H1 (cell line): ENCODE data around the gene CELF2. TPM values are rescaled to one million over a fixed set of nuclear protein-coding genes. Genes with fewer than 3 reads are reported as not detected.

Experiments
- CTCF ChIA-PET: fragments of 300-600 bp; sonication (Branson Sonifier 250); formaldehyde crosslinking; loops from one replicate; lab custom pipeline; 2021; ENCODE audit not compliant: partially characterized antibody; lab: Charles Lee
- POLR2A ChIA-PET: fragments of 300-600 bp; sonication (Branson Sonifier 250); formaldehyde crosslinking; loops from one replicate; lab custom pipeline; 2021; ENCODE audit warnings: inconsistent platforms; ENCODE audit not compliant: partially characterized antibody; lab: Charles Lee
- DNase-seq, 2 experiments: peaks; one replicate each; pipeline versions ENCODE4 v3.0.0 to v3.0.0-alpha.2; 2010 to 2022; ENCODE audit warnings: low spot score in 2 of 2, low read depth in 1 of 2, mixed read lengths in 1 of 2
- FAIRE-seq: peaks from 2 replicates; lab custom pipeline; 2011; peaks lifted over from hg19 to GRCh38; lab: Jason Lieb, UNC
- H2AFZ ChIP-seq: 2 replicates; pipeline ENCODE4 v1.8.1; 2012; ENCODE audit warnings: low read length, inconsistent platforms
- H2AK5ac ChIP-seq: 2 replicates; pipeline ENCODE4 v1.6.1; 2013; ENCODE audit warnings: low read depth, low read length
- H2BK120ac ChIP-seq: replicated peaks from 2 replicates; pipeline ENCODE3; 2013; ENCODE audit warnings: low read depth, low read length, inconsistent platforms
- H2BK12ac ChIP-seq: 2 replicates; pipeline ENCODE4 v1.6.1; 2013; ENCODE audit warnings: low read depth, low read length
- H2BK15ac ChIP-seq: 2 replicates; pipeline ENCODE4 v1.6.1; 2013; ENCODE audit warnings: low read length
- H2BK20ac ChIP-seq: 2 replicates; pipeline ENCODE4 v1.6.1; 2013; ENCODE audit warnings: low read length
- H2BK5ac ChIP-seq: 2 replicates; pipeline ENCODE4 v1.6.1; 2013; ENCODE audit warnings: low read depth, low read length
- H3K14ac ChIP-seq: 2 replicates; pipeline ENCODE4 v1.6.1; 2013; ENCODE audit warnings: inconsistent platforms; ENCODE audit not compliant: insufficient read length
- H3K18ac ChIP-seq: 2 replicates; pipeline ENCODE4 v1.6.1; 2013; ENCODE audit warnings: low read length; ENCODE audit errors: extremely low read depth
- H3K23ac ChIP-seq: 2 replicates; pipeline ENCODE4 v1.6.1; 2013; ENCODE audit warnings: inconsistent platforms; ENCODE audit not compliant: insufficient read length
- H3K23me2 ChIP-seq: 2 replicates; pipeline ENCODE4 v1.6.1; 2013; ENCODE audit warnings: low read depth, low read length
- H3K27ac ChIP-seq: 2 replicates; pipeline ENCODE4 v1.6.1; 2011; ENCODE audit warnings: low read depth, low read length, inconsistent platforms
- H3K27me3 ChIP-seq, 4 experiments: replicated peaks in 1 of 4; 1 replicate in 1 of 4; 2 replicates in 3 of 4; pipeline versions ENCODE4 v1.6.1 to v1.8.1; 2011 to 2013; ENCODE audit warnings: low read length in 3 of 4, mild to moderate bottlenecking in 3 of 4, inconsistent platforms in 2 of 4, mixed read lengths in 2 of 4, moderate library complexity in 1 of 4; ENCODE audit not compliant: control insufficient read depth in 3 of 4, insufficient read depth in 3 of 4; ENCODE audit errors: extremely low read depth in 1 of 4
- H3K36me3 ChIP-seq, 4 experiments: 2 replicates each; pipeline versions ENCODE4 v1.6.1 to v1.8.1; 2011 to 2013; ENCODE audit warnings: mild to moderate bottlenecking in 4 of 4, low read length in 3 of 4, moderate library complexity in 2 of 4, control low read depth in 1 of 4, inconsistent platforms in 1 of 4; ENCODE audit not compliant: insufficient read depth in 4 of 4, control insufficient read depth in 2 of 4
- H3K4ac ChIP-seq: replicated peaks from 2 replicates; pipeline ENCODE3; 2013; ENCODE audit warnings: low read length, low read depth, mixed read lengths, inconsistent platforms; ENCODE audit not compliant: insufficient read length
- H3K4me1 ChIP-seq, 4 experiments: replicated peaks in 1 of 4; 1 replicate in 1 of 4; 2 replicates in 3 of 4; pipeline versions ENCODE4 v1.6.1 to v1.8.1; 2011 to 2013; ENCODE audit warnings: low read length in 3 of 4, inconsistent platforms in 2 of 4, mixed read lengths in 1 of 4; ENCODE audit not compliant: insufficient read depth in 4 of 4, control insufficient read depth in 3 of 4
- H3K4me2 ChIP-seq, 2 experiments: 2 replicates each; pipeline versions ENCODE4 v1.6.1 to v1.8.1; 2011 to 2013; ENCODE audit warnings: low read depth in 2 of 2, low read length in 2 of 2, control low read depth in 1 of 2, inconsistent platforms in 1 of 2, mild to moderate bottlenecking in 1 of 2; ENCODE audit not compliant: insufficient read depth in 1 of 2
- H3K4me3 ChIP-seq, 4 experiments: fragments of 200-600, 300-600 bp in 1 of 4; sonication (generic), shearing (Covaris generic), sonication (Bioruptor Twin) in 1 of 4; 2 replicates each; pipeline versions ENCODE4 v1.5.1 to v1.8.1; 2011 to 2016; ENCODE audit warnings: low read length in 4 of 4, low read depth in 3 of 4, control low read depth in 2 of 4, inconsistent platforms in 2 of 4, mild to moderate bottlenecking in 2 of 4, mixed read lengths in 1 of 4, moderate library complexity in 1 of 4; ENCODE audit not compliant: insufficient read depth in 2 of 4; ENCODE audit errors: extremely low read depth in 1 of 4
- H3K56ac ChIP-seq: replicated peaks from 2 replicates; pipeline ENCODE3; 2013; ENCODE audit warnings: low read depth, mild to moderate bottlenecking, mixed read lengths, low read length, inconsistent platforms; ENCODE audit not compliant: insufficient read length
- H3K79me1 ChIP-seq: 2 replicates; pipeline ENCODE4 v1.6.1; 2013; ENCODE audit warnings: low read depth, low read length, control low read depth
- H3K79me2 ChIP-seq, 2 experiments: 2 replicates each; pipeline versions ENCODE4 v1.6.1 to v1.8.1; 2012 to 2013; ENCODE audit warnings: low read length in 2 of 2, mild to moderate bottlenecking in 2 of 2, inconsistent platforms in 1 of 2; ENCODE audit not compliant: insufficient read depth in 2 of 2, control insufficient read depth in 1 of 2
- H3K9ac ChIP-seq, 4 experiments: replicated peaks in 1 of 4; 1 replicate in 1 of 4; 2 replicates in 3 of 4; pipeline versions ENCODE4 v1.6.1 to v1.8.1; 2011 to 2013; ENCODE audit warnings: low read depth in 3 of 4, low read length in 3 of 4, control low read depth in 2 of 4, mild to moderate bottlenecking in 2 of 4, moderate library complexity in 2 of 4, inconsistent platforms in 1 of 4; ENCODE audit errors: extremely low read depth in 1 of 4
- H3K9me3 ChIP-seq, 2 experiments: 2 replicates each; pipeline versions ENCODE4 v1.6.1 to v1.8.1; 2012 to 2013; ENCODE audit warnings: mild to moderate bottlenecking in 2 of 2, moderate library complexity in 2 of 2, control low read depth in 1 of 2, inconsistent platforms in 1 of 2, low read depth in 1 of 2, low read length in 1 of 2, mixed read lengths in 1 of 2; ENCODE audit not compliant: insufficient read depth in 2 of 2
- H4K20me1 ChIP-seq, 2 experiments: replicated peaks in 1 of 2; 2 replicates each; pipeline versions ENCODE3 to v1.8.1; 2011 to 2013; ENCODE audit warnings: inconsistent platforms in 2 of 2, low read length in 2 of 2, mild to moderate bottlenecking in 1 of 2; ENCODE audit not compliant: insufficient read depth in 2 of 2, control insufficient read depth in 1 of 2
- H4K5ac ChIP-seq: 2 replicates; pipeline ENCODE4 v1.6.1; 2013; ENCODE audit warnings: low read length, low read depth, mixed read lengths, inconsistent platforms; ENCODE audit not compliant: insufficient read length
- H4K8ac ChIP-seq: 2 replicates; pipeline ENCODE4 v1.8.0; 2013; ENCODE audit warnings: mild to moderate bottlenecking, moderate library complexity, low read length, inconsistent platforms; ENCODE audit not compliant: insufficient read depth; ENCODE audit errors: extremely low read depth
- H4K91ac ChIP-seq: replicated peaks from 2 replicates; pipeline ENCODE3; 2013; ENCODE audit warnings: low read length, mixed read lengths, inconsistent platforms; ENCODE audit not compliant: insufficient read length
- BCL11A ChIP-seq, 2 experiments: IDR thresholded peaks; one replicate each; pipeline ENCODE4 v1.6.1; 2011; ENCODE audit warnings: low read depth in 2 of 2, low read length in 2 of 2, mild to moderate bottlenecking in 2 of 2
- CHD2 ChIP-seq: IDR thresholded peaks from 2 replicates; pipeline ENCODE4 v1.6.1; 2012; ENCODE audit warnings: low read length, improper control_type of control experiment
- FOSL1 ChIP-seq: IDR thresholded peaks from 2 replicates; pipeline ENCODE4 v1.6.1; 2011; ENCODE audit warnings: mild to moderate bottlenecking, low read depth, low read length, moderate library complexity; ENCODE audit not compliant: insufficient read depth
- GABPA ChIP-seq: IDR thresholded peaks from 2 replicates; pipeline ENCODE4 v1.6.1; 2011; ENCODE audit warnings: mild to moderate bottlenecking, low read length, moderate library complexity, borderline replicate concordance; ENCODE audit not compliant: insufficient read depth
- JUN ChIP-seq: IDR thresholded peaks from 2 replicates; pipeline ENCODE4 v1.6.1; 2011; ENCODE audit warnings: low read depth, mild to moderate bottlenecking, improper control_type of control experiment, low read length
- KDM5A ChIP-seq: fragments of 200-600 bp; IDR thresholded peaks from 2 replicates; pipeline ENCODE4 v1.7.1; 2012; ENCODE audit warnings: mild to moderate bottlenecking, low read length, inconsistent platforms, mixed read lengths
- SIX5 ChIP-seq: IDR thresholded peaks from 2 replicates; pipeline ENCODE4 v1.6.1; 2011; ENCODE audit warnings: mild to moderate bottlenecking, low read depth, low read length
- SP2 ChIP-seq: IDR thresholded peaks from 2 replicates; pipeline ENCODE4 v1.6.1; 2012; ENCODE audit warnings: mild to moderate bottlenecking, low read length, inconsistent platforms
- YY1 ChIP-seq: IDR thresholded peaks from 2 replicates; pipeline ENCODE4 v1.6.1; 2011; ENCODE audit warnings: low read depth, mild to moderate bottlenecking, low read length
- WGBS, 2 experiments: shearing (Covaris generic) in 1 of 2; methylation state at CpG; one replicate each; pipeline versions ENCODE4 v1.1.6 to v1.1.7; 2013 to 2015; ENCODE audit warnings: low lambda C conversion rate in 2 of 2, mixed read lengths in 2 of 2, inconsistent platforms in 1 of 2, low coverage in 1 of 2, missing lambda C conversion rate in 1 of 2; ENCODE audit not compliant: insufficient replicate concordance in 2 of 2, insufficient coverage in 1 of 2, insufficient read length in 1 of 2; ENCODE audit errors: extremely low coverage in 1 of 2, missing lambda C conversion rate in 1 of 2; 5-methylcytosine and 5-hydroxymethylcytosine counted together
- polyA plus RNA-seq, 7 experiments: library from polyadenylated mRNA; depleted of rRNA in 3 of 7; stranded (reverse) in 5 of 7; unstranded in 2 of 7; fragments of >200 nt in 5 of 7; fragments of 200-250 nt in 2 of 7; gene quantifications; 1 replicate in 5 of 7; 2 replicates in 1 of 7; 4 replicates in 1 of 7; pipeline versions ENCODE4 v1.2.1 to v1.2.3, GENCODE V29; 2011 to 2013; ENCODE audit warnings: missing spikeins in 2 of 7, mixed read lengths in 2 of 7
- total RNA-seq: library from RNA; stranded (reverse); fragmentation: NEBNext Ultra II Directional; extraction: Animal tissue kit (Norgen Biotek cat#: 25700); gene quantifications from 2 replicates; pipeline ENCODE4 v1.2.1, GENCODE V29; 2021
- TF ChIP-seq, protein P1 (sequence below), 3 experiments: IDR thresholded peaks; 1 replicate in 2 of 3; 2 replicates in 1 of 3; pipeline versions ENCODE4 v1.5.1 to v1.6.1; 2011; ENCODE audit warnings: low read length in 3 of 3, mild to moderate bottlenecking in 3 of 3, inconsistent platforms in 2 of 3, low read depth in 1 of 3, moderate library complexity in 1 of 3; ENCODE audit not compliant: insufficient read depth in 1 of 3; ENCODE audit errors: control extremely low read depth in 1 of 3
- TF ChIP-seq, protein P2 (sequence below): IDR thresholded peaks from 2 replicates; pipeline ENCODE4 v1.6.1; 2012; ENCODE audit warnings: low read length, inconsistent platforms

The CELF2 gene
- total and polyA plus RNA-seq, 2 of the 8 experiments (the other 6 are each of a cell fraction or from before 2014, with no cell fraction given) = 18.3 to 22.7 TPM

DNA sequence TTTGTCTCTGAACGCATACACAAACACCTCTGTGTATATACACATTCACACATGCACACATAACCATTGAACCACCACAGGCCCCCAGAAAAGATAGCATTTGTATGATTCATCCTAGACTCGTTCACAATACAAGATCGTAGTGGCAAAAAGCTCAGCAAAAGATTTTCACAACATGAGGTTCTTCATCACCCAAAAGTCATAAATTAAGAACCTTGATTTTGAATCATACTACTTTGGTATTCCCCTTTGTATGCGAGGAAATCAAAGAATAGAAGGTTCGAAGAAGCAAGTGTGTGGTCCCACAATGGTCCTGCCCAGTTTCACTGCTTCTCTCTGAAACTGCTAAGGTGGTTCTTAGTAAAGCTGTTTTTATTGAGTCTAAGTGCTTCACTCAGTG, 200.7 kb downstream of the CELF2 start:
- H4K20me1 ChIP-seq = no peaks in the 10 kb centered on the region
- ChIA-PET POLR2A (interaction anchor here (1.6 kb wide), 1 partner anchor 8 kb away, joined by 5 read pairs; no protein-coding TSS in a partner anchor), CTCF (no interaction called here)
- no peak overlapping the region for H2AFZ ChIP-seq
- H4K5ac ChIP-seq = no peak overlapping the region
- H3K79me2 ChIP-seq = no peaks in the 10 kb centered on the region
- H3K36me3 ChIP-seq = no peaks in the 10 kb centered on the region
- no peaks in the 10 kb centered on the region for H3K27me3 ChIP-seq
- no peak overlapping the region for H2AK5ac ChIP-seq
- no peak overlapping the region for H3K4me3 ChIP-seq
- no peak overlapping the region for H3K14ac ChIP-seq
- no peak overlapping the region for H3K56ac ChIP-seq
- no peak overlapping the region for H3K4ac ChIP-seq
- H2BK20ac ChIP-seq = no peak overlapping the region
- H2BK15ac ChIP-seq = no peak overlapping the region
- H4K8ac ChIP-seq = no peak overlapping the region
- no peak overlapping the region for H3K18ac ChIP-seq
- H2BK12ac ChIP-seq = no peak overlapping the region
- no peak overlapping the region for H3K23ac ChIP-seq
- H2BK120ac ChIP-seq = no peak overlapping the region
- H3K23me2 ChIP-seq = no peaks in the 10 kb centered on the region
- FAIRE-seq = no peak
- H3K9me3 ChIP-seq = no peaks in the 10 kb centered on the region
- 77% methylated on average over 5 of the region's 5 CpGs; no CpG with 5 or more reads in 1 of the 2 experiments for WGBS, 2 experiments
- H3K9ac ChIP-seq = no peak overlapping the region
- H2BK5ac ChIP-seq = no peak overlapping the region
- no peak for DNase-seq
- no peaks in the 10 kb centered on the region for H3K79me1 ChIP-seq
- no peak overlapping the region for H3K27ac ChIP-seq
- no peak overlapping the region for H4K91ac ChIP-seq
- no peaks in the 10 kb centered on the region for H3K4me1 ChIP-seq
- H3K4me2 ChIP-seq = no peak overlapping the region
- TF ChIP-seq SIX5 = no peak
- no peak for TF ChIP-seq KDM5A
- TF ChIP-seq BCL11A (IDR thresholded peaks at IDR 0.05; ENCODE audit: low read depth in 2 of 2, low read length in 2 of 2) = no peak
- no peak for TF ChIP-seq GABPA
- TF ChIP-seq, protein P1, sequence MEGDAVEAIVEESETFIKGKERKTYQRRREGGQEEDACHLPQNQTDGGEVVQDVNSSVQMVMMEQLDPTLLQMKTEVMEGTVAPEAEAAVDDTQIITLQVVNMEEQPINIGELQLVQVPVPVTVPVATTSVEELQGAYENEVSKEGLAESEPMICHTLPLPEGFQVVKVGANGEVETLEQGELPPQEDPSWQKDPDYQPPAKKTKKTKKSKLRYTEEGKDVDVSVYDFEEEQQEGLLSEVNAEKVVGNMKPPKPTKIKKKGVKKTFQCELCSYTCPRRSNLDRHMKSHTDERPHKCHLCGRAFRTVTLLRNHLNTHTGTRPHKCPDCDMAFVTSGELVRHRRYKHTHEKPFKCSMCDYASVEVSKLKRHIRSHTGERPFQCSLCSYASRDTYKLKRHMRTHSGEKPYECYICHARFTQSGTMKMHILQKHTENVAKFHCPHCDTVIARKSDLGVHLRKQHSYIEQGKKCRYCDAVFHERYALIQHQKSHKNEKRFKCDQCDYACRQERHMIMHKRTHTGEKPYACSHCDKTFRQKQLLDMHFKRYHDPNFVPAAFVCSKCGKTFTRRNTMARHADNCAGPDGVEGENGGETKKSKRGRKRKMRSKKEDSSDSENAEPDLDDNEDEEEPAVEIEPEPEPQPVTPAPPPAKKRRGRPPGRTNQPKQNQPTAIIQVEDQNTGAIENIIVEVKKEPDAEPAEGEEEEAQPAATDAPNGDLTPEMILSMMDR (IDR thresholded peaks at IDR 0.05; ENCODE audit: control extremely low read depth in 1 of 3, insufficient read depth in 1 of 3, low read depth in 1 of 3, low read length in 3 of 3) = no peak
- TF ChIP-seq, protein P2, sequence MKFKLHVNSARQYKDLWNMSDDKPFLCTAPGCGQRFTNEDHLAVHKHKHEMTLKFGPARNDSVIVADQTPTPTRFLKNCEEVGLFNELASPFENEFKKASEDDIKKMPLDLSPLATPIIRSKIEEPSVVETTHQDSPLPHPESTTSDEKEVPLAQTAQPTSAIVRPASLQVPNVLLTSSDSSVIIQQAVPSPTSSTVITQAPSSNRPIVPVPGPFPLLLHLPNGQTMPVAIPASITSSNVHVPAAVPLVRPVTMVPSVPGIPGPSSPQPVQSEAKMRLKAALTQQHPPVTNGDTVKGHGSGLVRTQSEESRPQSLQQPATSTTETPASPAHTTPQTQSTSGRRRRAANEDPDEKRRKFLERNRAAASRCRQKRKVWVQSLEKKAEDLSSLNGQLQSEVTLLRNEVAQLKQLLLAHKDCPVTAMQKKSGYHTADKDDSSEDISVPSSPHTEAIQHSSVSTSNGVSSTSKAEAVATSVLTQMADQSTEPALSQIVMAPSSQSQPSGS = no peak
- TF ChIP-seq CHD2 = no peak
- no peak for TF ChIP-seq YY1
- TF ChIP-seq FOSL1 = no peak
- no peak for TF ChIP-seq JUN
- TF ChIP-seq SP2 = no peak
